Cardiac fibroblast (primary cell): ENCODE measurements around the gene FOXN3.

Experiments used
- DNase-seq, 2 donors: peaks; one replicate each; pipeline versions ENCODE4 v3.0.0 to v3.0.0-alpha.2; 2010; ENCODE audit warnings: low read depth in 2 of 2
- H3K4me3 ChIP-seq, 2 donors: replicated peaks in 1 of 2; 1 replicate in 1 of 2; 2 replicates in 1 of 2; pipeline ENCODE4 v1.5.1; 2011; ENCODE audit warnings: low read depth in 2 of 2, low read length in 2 of 2, mild to moderate bottlenecking in 2 of 2, moderate library complexity in 1 of 2
- TF ChIP-seq, protein P1 (sequence below): IDR thresholded peaks from one replicate; pipeline ENCODE4 v1.5.1; 2011; ENCODE audit warnings: low read depth, mild to moderate bottlenecking, low read length, inconsistent platforms

The FOXN3 gene

GRCh38 chr14:89444044-89444443 is 27.0 kb upstream of the FOXN3 start:
- TF ChIP-seq, protein P1, sequence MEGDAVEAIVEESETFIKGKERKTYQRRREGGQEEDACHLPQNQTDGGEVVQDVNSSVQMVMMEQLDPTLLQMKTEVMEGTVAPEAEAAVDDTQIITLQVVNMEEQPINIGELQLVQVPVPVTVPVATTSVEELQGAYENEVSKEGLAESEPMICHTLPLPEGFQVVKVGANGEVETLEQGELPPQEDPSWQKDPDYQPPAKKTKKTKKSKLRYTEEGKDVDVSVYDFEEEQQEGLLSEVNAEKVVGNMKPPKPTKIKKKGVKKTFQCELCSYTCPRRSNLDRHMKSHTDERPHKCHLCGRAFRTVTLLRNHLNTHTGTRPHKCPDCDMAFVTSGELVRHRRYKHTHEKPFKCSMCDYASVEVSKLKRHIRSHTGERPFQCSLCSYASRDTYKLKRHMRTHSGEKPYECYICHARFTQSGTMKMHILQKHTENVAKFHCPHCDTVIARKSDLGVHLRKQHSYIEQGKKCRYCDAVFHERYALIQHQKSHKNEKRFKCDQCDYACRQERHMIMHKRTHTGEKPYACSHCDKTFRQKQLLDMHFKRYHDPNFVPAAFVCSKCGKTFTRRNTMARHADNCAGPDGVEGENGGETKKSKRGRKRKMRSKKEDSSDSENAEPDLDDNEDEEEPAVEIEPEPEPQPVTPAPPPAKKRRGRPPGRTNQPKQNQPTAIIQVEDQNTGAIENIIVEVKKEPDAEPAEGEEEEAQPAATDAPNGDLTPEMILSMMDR, result no peak
- DNase-seq, result peak in 1 of 2 donors; percentile 48
- H3K4me3 ChIP-seq, result no peak overlapping the region

- no peak overlapping the region for H3K4me3 ChIP-seq
- TF ChIP-seq, protein P1, result no peak
- DNase-seq, result peak in 1 of 2 donors; percentile 60
Measured at GRCh38 chr14:89443042-89443629, 26.1 kb upstream of the FOXN3 start.

- TF ChIP-seq, protein P1, result no peak
Measured at GRCh38 chr14:89442280-89442679, 25.2 kb upstream of the FOXN3 start.

DNA sequence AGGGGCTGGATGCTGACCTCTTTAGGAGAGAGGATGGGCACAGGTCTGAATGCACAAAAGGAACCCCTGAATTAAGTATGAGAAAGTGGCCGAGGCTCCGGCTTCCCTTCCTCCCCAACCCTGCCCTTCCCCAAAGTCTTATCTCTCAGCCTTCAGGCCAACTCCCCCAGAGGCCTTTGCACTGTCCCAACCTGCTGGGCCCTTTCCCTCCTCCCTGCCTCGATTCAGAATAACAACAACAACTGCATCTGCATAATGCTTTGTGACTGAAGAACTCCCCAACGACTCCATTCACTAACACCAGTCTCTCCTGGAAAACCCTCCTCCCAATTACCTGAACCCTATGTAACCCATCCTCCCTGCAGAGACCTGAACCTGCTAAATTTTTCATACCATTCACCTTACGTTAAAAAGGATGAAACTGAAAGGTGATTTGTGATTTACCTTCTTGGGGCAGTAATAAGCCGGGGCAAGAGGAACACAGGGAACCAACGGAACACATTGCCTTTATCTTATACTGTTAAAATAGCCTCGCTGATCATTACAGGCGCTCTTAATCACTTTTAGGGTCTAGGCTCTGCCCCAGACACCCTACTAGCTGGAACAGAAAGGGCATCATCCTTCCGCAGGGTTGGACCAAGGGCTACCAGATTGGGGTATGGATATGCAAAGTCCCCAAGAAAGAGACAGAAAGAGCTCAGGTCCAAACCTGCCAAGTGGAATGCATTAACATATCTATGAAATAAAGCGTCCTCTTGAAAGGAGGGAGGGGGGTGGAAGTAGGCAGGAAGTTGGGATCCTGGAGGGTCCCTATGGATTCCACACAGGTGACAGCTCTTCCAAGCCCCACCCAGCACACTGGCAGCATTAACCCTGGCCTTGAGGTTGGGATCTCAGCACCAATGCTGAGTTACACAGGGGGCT is 24.2 kb upstream of the FOXN3 start:
- no peak for DNase-seq
- no peak overlapping the region for H3K4me3 ChIP-seq
- TF ChIP-seq, protein P1, result no peak

More at GRCh38 chr14:89442280-89442679, 25.2 kb upstream of the FOXN3 start:
- no peak for DNase-seq
- H3K4me3 ChIP-seq, result no peak overlapping the region

- TF ChIP-seq, protein P1, result no peak
- no peak overlapping the region for H3K4me3 ChIP-seq
- no peak for DNase-seq
Measured at GRCh38 chr14:89435892-89436656, 19.0 kb upstream of the FOXN3 start.

DNA sequence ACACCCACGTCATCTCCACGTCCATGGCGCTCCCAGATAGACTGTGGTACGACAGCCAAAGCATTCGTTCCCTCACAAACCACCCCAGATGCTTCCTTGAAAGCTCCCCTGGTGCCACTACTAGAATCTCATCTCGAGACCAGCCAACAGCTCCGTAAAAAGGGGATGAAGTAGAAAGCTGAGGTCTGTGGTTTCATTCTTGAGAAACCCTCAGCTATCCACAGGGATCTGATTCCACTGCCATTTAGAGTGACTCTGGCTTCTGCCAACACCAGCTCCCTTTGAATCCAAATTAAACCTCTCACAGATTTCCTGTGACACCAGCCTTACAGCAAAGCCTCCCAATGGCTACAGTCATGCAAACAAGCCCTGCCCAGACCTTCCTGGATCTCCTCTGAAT is 18.5 kb upstream of the FOXN3 start:
- no peak for DNase-seq
- TF ChIP-seq, protein P1, result no peak

More for the DNA sequence above, 18.5 kb upstream of the FOXN3 start:
- H3K4me3 ChIP-seq, result no peak overlapping the region
